Skeletal muscle satellite cell (primary cell): Measurements from ENCODE around the gene OLFML3.
"Not testable (repeated sequence)": the region's sequence is repeated elsewhere in the genome, so short reads cannot be mapped to it uniquely, and the experiment has no call there.

ENCODE experiments used
- H3K27me3 ChIP-seq: 2 replicates; pipeline ENCODE4 v1.7.0; 2013; ENCODE audit warnings: low read length; ENCODE audit not compliant: control insufficient read depth, insufficient read depth
- H3K36me3 ChIP-seq: 2 replicates; pipeline ENCODE4 v1.7.0; 2013; ENCODE audit warnings: mild to moderate bottlenecking, control low read depth, low read length; ENCODE audit not compliant: insufficient read depth
- H3K4me1 ChIP-seq: 2 replicates; pipeline ENCODE4 v1.7.0; 2013; ENCODE audit warnings: low read length; ENCODE audit not compliant: control insufficient read depth, insufficient read depth
- H3K4me2 ChIP-seq: 2 replicates; pipeline ENCODE4 v1.7.0; 2013; ENCODE audit warnings: mild to moderate bottlenecking, low read length
- H3K4me3 ChIP-seq: 2 replicates; pipeline ENCODE4 v1.7.0; 2013; ENCODE audit warnings: low read length
- H3K9ac ChIP-seq: 2 replicates; pipeline ENCODE4 v1.7.0; 2013; ENCODE audit warnings: mild to moderate bottlenecking, low read depth, low read length, moderate library complexity
- H3K9me3 ChIP-seq: replicated peaks from 2 replicates; pipeline ENCODE4 v1.7.0; 2013; ENCODE audit warnings: mild to moderate bottlenecking, control low read depth, low read length

Gene OLFML3

GRCh38 chr1:113995382-113995781 lies 16.1 kb downstream of the OLFML3 start:
- Histone ChIP-seq H3K4me3 (no peak overlapping the region), H3K9me3 (peaks cover 6% of the 10 kb centered on the region), H3K4me1 (peaks cover 3% of the 10 kb centered on the region), H3K36me3 (no peaks in the 10 kb centered on the region), H3K4me2 (no peak overlapping the region), H3K9ac (no peak overlapping the region), H3K27me3 (peaks cover 9% of the 10 kb centered on the region)

- H3K9me3 ChIP-seq, result peaks cover 6% of the 10 kb centered on the region
- H3K27me3 ChIP-seq, result peaks cover 8% of the 10 kb centered on the region
- peaks cover 15% of the 10 kb centered on the region for H3K4me1 ChIP-seq
- H3K36me3 ChIP-seq, result no peaks in the 10 kb centered on the region
- H3K4me3 ChIP-seq, result no peak overlapping the region
- no peak overlapping the region for H3K9ac ChIP-seq
- H3K4me2 ChIP-seq, result no peak overlapping the region
Measured at GRCh38 chr1:113998361-113998760, 19.1 kb downstream of the OLFML3 start.

DNA sequence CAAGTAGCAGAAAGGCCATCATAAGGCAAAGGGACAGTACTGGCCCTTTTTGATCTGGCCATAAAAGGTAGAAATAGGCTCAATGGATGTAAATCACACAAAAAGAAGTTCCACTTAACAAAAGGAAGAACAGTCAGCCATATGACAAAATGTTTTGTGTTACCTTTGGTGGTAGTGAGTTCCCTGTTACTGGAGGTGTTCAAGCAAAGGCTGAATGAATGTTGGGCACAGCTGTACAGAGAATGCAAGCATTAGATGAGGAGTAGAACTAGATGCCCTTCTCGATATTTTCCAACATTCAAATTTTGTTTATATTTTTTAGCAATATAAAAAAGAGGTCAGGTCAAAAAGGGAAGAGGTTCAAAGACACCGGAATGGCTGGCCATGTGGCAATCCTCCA lies 20.0 kb downstream of the OLFML3 start:
- Histone ChIP-seq H3K27me3 (peaks cover 9% of the 10 kb centered on the region), H3K4me1 (peaks cover 17% of the 10 kb centered on the region), H3K4me3 (no peak overlapping the region), H3K4me2 (no peak overlapping the region), H3K9me3 (peaks cover 6% of the 10 kb centered on the region), H3K36me3 (no peaks in the 10 kb centered on the region), H3K9ac (no peak overlapping the region)

DNA sequence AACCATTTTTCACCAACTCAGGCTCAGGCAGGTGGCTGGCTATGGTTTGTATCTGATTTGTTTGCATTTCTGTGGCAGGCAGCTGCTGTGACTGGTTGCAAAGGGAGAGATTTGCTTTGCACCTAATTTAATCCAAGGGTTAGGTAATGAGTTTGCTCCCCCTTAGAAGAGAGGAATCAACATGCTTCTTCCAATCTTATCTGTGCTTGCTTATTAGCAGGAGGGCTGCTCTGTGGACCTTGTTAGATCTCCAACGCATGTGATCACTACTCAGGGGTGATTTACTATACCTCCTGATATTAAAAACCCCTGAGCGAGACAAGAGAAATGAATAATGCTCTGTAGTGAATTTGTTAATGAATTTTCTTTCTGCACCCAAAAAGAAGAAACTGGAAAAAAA lies 20.5 kb downstream of the OLFML3 start:
- Histone ChIP-seq H3K27me3 (peaks cover 12% of the 10 kb centered on the region), H3K36me3 (no peaks in the 10 kb centered on the region), H3K4me3 (no peak overlapping the region), H3K4me2 (no peak overlapping the region), H3K9ac (no peak overlapping the region), H3K4me1 (peaks cover 17% of the 10 kb centered on the region), H3K9me3 (peaks cover 6% of the 10 kb centered on the region)

- peaks cover 17% of the 10 kb centered on the region for H3K4me1 ChIP-seq
- no peak overlapping the region for H3K4me2 ChIP-seq
- no peak overlapping the region for H3K4me3 ChIP-seq
- no peak overlapping the region for H3K9ac ChIP-seq
- no peaks in the 10 kb centered on the region for H3K36me3 ChIP-seq
- H3K27me3 ChIP-seq, result peaks cover 12% of the 10 kb centered on the region
- peaks cover 3% of the 10 kb centered on the region for H3K9me3 ChIP-seq
Measured at GRCh38 chr1:114000406-114000805, 21.1 kb downstream of the OLFML3 start.

DNA sequence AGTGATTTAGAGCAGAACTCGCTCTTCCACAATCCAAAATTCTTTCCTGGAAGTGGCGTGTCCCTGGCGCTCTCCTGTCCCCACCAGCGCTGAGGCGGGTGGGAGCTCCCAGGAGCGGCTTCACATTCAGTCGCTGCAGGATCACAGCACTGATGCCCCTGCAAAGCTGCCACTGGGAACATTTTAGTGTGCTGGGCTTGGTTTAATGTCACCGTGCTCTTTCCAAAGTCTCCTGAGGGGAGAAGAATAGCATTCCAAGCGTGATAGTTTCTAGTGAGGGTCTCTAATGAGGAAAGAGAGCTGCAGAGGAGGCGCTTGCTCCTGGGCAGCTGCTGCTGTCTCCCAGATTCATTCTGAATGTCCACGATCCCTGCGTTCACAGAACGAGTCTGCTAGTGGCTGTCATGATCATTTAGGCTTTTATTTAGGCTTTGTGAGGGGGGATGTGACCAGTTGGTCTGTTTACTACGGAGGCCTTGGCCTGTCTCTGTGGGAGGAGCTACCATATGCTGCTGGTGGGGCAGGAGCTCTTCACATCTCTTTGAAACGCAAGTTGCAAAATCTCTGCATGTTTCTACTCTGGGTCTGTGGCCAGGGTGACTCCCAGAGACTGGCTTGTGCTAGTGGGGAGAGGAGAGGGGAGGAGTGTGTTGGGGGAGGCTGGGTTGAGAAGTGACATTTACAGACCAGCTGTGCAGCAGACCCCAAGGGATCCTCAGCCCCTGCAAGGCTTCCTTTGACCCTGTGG lies 23.4 kb downstream of the OLFML3 start:
- no peak overlapping the region for H3K4me3 ChIP-seq
- peak overlapping the region; percentile 35 for H3K4me2 ChIP-seq
- no peak overlapping the region for H3K9ac ChIP-seq
- H3K27me3 ChIP-seq, result peaks cover 12% of the 10 kb centered on the region
- H3K4me1 ChIP-seq, result peaks cover 17% of the 10 kb centered on the region
- no peaks in the 10 kb centered on the region for H3K36me3 ChIP-seq
- H3K9me3 ChIP-seq, result no peaks in the 10 kb centered on the region

DNA sequence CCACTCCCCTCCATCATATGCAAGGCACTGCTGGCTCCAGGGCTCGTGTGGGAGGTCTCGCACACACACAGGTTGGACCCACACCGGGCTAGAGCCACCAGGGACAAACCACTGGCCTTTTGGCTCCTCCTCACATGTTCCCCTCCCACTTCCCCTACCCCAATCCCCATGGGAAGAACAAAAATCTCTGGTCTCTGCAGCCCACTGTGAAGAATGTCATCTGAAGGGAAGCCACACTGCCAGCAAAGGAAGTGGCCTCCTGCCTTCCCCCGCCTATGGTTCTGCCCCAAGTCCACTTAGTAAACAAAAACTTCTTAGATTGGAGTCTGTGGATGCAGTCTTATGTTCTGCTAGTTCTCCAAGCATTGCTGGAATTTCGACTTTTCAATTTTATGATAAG lies 24.2 kb downstream of the OLFML3 start:
- Histone ChIP-seq H3K4me1 (peaks cover 14% of the 10 kb centered on the region), H3K4me2 (no peak overlapping the region), H3K27me3 (peaks cover 12% of the 10 kb centered on the region), H3K4me3 (no peak overlapping the region), H3K9me3 (no peaks in the 10 kb centered on the region), H3K9ac (no peak overlapping the region), H3K36me3 (no peaks in the 10 kb centered on the region)

DNA sequence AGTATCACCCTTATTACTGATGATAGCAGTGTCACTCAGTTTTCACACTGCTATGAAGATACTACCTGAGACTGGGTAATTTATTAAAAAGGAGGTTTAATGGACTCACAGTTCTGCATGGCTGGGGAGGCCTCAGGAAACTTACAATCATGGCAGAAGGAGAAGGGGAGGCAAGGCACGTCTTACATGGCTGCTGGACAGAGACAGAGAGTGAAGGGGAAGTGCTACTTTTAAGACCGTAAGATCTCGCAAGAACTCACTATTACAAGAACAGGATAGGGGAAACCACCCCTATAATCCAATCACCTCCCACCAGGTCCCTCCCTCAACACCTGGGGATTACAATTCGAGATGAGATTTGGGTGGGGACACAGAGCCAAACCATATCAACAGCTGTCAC lies 27.6 kb downstream of the OLFML3 start:
- H3K27me3 ChIP-seq, H3K36me3 ChIP-seq, H3K9me3 ChIP-seq, H3K9ac ChIP-seq, H3K4me3 ChIP-seq, H3K4me2 ChIP-seq: not testable (repeated sequence)
- H3K4me1 ChIP-seq, result peaks cover 14% of the 10 kb centered on the region

DNA sequence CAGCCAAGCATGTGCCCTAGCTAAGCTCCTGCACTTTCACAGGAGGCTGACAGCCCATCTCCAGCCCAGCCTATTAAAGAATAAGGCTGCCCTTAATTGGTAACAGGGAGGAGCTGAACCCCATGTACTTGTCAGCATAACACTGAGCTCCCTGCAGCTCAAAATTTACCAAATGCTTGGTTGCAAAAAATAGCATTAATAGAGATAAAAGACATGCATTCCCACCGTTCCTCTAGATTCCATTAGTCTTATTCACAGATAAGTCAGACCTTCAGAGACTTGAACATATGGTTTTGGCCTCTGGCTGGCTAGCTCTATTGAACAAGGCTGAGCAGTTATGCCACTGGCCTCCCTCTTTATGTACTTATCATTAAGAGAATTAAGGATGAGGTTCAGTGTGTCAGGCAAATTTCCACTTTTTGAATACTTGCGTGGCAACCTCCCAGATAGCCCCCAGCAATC lies 29.2 kb downstream of the OLFML3 start:
- Histone ChIP-seq H3K4me1 (peaks cover under 1% of the 10 kb centered on the region), H3K36me3 (no peaks in the 10 kb centered on the region), H3K9ac (no peak overlapping the region), H3K4me2 (no peak overlapping the region), H3K9me3 (no peaks in the 10 kb centered on the region), H3K4me3 (no peak overlapping the region), H3K27me3 (peaks cover 10% of the 10 kb centered on the region)

- no peak overlapping the region for H3K4me2 ChIP-seq
- H3K9me3 ChIP-seq, result no peaks in the 10 kb centered on the region
- no peaks in the 10 kb centered on the region for H3K36me3 ChIP-seq
- no peak overlapping the region for H3K9ac ChIP-seq
- peaks cover 10% of the 10 kb centered on the region for H3K27me3 ChIP-seq
- no peak overlapping the region for H3K4me3 ChIP-seq
- H3K4me1 ChIP-seq, result no peaks in the 10 kb centered on the region
Measured at GRCh38 chr1:114008993-114009392, 29.7 kb downstream of the OLFML3 start.

GRCh38 chr1:114009393-114009792 lies 30.1 kb downstream of the OLFML3 start:
- H3K9ac ChIP-seq, result no peak overlapping the region
- no peaks in the 10 kb centered on the region for H3K9me3 ChIP-seq
- H3K4me1 ChIP-seq, result no peaks in the 10 kb centered on the region
- no peaks in the 10 kb centered on the region for H3K36me3 ChIP-seq
- H3K4me2 ChIP-seq, result no peak overlapping the region
- H3K27me3 ChIP-seq, result peaks cover 7% of the 10 kb centered on the region
- H3K4me3 ChIP-seq, result no peak overlapping the region
